Stimulated activated naive CD8-positive, alpha-beta T cell treated with anti-CD3 and anti-CD28 coated beads, Interleukin-15, amount 100 ng/mL, for 72 hours (primary cell): Measurements from ENCODE around the gene CELSR1.

Source experiments
- ATAC-seq: fragments of 150-1000 bp; cut with Tn5 transposase; 2 replicates; pipeline ENCODE4 v1.10.0; 2021; ENCODE audit warnings: mild to moderate bottlenecking, moderate library complexity
- DNase-seq, 2 donors: peaks; one replicate each; pipeline ENCODE4 v3.0.0; 2021 to 2022
- H3K27ac Mint-ChIP-seq, 2 donors: one replicate each; pipeline ENCODE4 v1.8.0; 2022; ENCODE audit warnings: mild to moderate bottlenecking in 2 of 2, mixed read lengths in 2 of 2, moderate library complexity in 2 of 2
- H3K27me3 Mint-ChIP-seq: one replicate; pipeline ENCODE4 v1.8.0; 2022; ENCODE audit warnings: mixed read lengths
- H3K4me1 Mint-ChIP-seq: one replicate; pipeline ENCODE4 v1.8.0; 2022; ENCODE audit warnings: mild to moderate bottlenecking, mixed read lengths
- H3K4me3 Mint-ChIP-seq, 2 donors: one replicate each; pipeline ENCODE4 v1.8.0; 2022; ENCODE audit warnings: mild to moderate bottlenecking in 2 of 2, mixed read lengths in 2 of 2, moderate library complexity in 1 of 2
- H3K9me3 Mint-ChIP-seq, 2 donors: one replicate each; pipeline ENCODE4 v1.8.0; 2022; ENCODE audit warnings: mixed read lengths in 2 of 2

Gene CELSR1

DNA sequence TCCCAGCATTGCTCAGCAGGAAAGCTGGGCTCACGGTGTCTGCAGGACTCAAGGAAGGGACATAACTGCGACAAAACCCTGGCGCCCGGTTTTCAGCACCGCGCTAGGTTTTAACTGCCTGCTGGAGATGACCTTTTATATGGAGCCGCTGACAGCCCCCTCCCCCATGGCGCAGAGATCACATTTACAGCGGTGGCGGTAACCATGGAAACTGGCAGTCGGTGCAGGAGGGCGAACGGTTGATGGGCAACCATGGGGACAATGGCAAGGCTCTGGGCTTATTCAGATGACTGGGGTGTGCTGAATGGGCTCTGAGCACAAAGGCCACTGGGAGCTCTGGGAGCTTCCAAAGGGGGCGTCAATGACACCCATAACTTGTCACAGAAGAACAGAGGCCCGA lies 37.2 kb downstream of the CELSR1 start:
- H3K27me3 Mint-ChIP-seq, result peaks cover 55% of the 10 kb centered on the region
- H3K9me3 Mint-ChIP-seq, result no peaks in the 10 kb centered on the region
- H3K4me1 Mint-ChIP-seq, result peaks cover 23% of the 10 kb centered on the region
- DNase-seq (no peak), ATAC-seq (no peak)
- no peak overlapping the region for H3K27ac Mint-ChIP-seq
- no peak overlapping the region for H3K4me3 Mint-ChIP-seq

- H3K4me3 Mint-ChIP-seq, result no peak overlapping the region
- DNase-seq (no peak), ATAC-seq (no peak)
- peaks cover 55% of the 10 kb centered on the region for H3K27me3 Mint-ChIP-seq
- no peaks in the 10 kb centered on the region for H3K9me3 Mint-ChIP-seq
- peaks cover 23% of the 10 kb centered on the region for H3K4me1 Mint-ChIP-seq
- no peak overlapping the region for H3K27ac Mint-ChIP-seq
These were observed 37.6 kb downstream of the CELSR1 start for GRCh38 chr22:46499805-46500189.

GRCh38 chr22:46491946-46492345 lies 45.5 kb downstream of the CELSR1 start:
- Mint-ChIP-seq H3K27ac (peak overlapping the region in 1 of 2 donors; percentile 37), H3K4me1 (no peaks in the 10 kb centered on the region), H3K4me3 (no peak overlapping the region), H3K27me3 (peaks cover 20% of the 10 kb centered on the region), H3K9me3 (no peaks in the 10 kb centered on the region)
- no peak for ATAC-seq
- DNase-seq, result no peak

DNA sequence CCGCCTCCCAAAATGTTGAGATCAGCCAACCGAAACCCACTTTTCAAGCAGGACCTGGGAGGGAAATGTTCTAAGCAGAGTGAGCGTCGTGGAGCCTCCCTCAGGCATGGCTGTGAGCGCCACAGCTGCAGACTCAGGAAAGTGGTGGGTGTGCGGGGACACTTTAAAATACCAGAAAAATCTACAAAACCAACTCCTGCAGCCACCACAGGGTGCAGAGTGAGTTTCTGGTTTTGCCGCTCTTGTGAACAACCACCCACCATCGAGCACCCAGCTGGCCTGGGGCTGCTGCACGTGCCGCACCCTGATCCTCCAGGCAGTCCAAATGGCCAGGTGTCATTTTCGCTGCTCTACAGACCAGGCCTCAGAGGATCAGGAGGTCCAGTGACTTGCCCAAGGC lies 46.9 kb downstream of the CELSR1 start:
- DNase-seq (no peak), ATAC-seq (no peak)
- no peak overlapping the region for H3K27ac Mint-ChIP-seq
- no peaks in the 10 kb centered on the region for H3K9me3 Mint-ChIP-seq
- no peak overlapping the region for H3K4me3 Mint-ChIP-seq
- H3K27me3 Mint-ChIP-seq, result peaks cover 20% of the 10 kb centered on the region
- no peaks in the 10 kb centered on the region for H3K4me1 Mint-ChIP-seq

DNA sequence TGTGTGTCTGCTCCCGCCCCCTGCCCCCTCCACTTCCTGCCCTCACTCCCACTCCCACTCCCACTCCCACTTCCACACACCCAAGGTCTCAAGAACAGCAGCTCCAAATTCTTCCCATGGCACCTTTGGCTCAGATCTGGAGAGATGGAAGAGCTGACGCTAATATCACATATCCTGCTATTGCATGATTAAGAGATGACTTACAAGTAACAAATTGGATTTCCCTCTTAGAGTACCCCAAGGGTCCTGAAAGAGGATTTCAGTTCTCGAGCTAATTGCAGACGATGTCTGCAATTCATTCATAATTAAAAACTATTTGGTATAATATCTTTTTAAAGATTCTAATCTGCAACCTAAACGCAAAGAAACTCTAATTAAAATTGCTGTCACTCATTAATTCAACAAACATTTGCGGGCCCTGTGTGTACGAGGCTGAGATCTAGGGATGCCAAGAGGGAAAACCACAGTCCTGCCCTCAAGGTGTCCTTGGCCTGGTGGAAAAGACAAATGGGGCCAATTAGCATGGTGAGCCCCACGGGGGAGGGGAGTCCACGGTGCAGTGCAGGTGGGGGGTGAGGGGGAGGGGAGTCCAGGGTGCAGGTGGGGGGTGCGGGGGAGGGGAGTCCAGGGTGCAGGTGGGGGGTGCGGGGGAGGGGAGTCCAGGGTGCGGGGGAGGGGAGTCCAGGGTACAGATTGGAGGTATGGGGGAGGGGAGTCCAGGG lies 50.3 kb downstream of the CELSR1 start:
- Mint-ChIP-seq H3K4me3 (no peak overlapping the region), H3K27ac (no peak overlapping the region), H3K27me3 (peaks cover 12% of the 10 kb centered on the region), H3K9me3 (no peaks in the 10 kb centered on the region), H3K4me1 (peaks cover 13% of the 10 kb centered on the region)
- no peak for ATAC-seq
- no peak for DNase-seq

DNA sequence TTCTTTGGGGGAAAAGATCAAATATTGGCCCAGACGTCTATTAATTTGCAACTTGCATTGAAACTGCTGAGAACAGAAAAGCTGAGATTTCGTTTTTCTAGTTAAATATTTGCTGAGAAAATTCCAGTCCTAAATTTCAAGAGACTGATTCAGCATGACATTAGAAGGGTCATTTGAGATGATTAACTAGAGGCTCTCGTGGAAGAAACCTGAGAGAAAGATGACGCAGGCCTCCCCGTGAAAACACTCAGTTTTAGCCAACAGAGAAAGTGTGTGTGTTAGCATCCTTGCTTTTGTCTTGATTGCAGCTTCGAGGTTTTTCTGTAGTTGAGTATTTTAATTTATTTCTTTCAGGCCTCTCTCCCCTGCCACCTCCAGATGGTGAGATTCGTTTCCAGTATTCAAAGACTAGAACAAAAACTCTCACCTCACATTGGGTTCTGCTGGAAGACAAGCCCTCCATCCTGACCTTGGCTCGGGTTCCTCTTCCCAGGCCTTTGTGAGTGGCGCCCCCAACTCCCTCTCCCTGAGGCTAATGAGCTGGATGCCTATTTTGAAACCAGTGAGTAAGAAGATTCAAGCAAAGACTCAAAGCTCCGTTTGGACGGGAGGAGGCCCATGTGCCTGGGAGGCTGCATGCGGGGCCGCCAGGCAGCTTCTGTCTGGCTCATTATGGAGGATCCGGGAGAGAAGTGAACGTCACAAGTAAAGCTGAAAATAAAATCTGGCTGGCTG lies 52.4 kb downstream of the CELSR1 start:
- Mint-ChIP-seq H3K27me3 (peaks cover under 1% of the 10 kb centered on the region), H3K9me3 (no peaks in the 10 kb centered on the region), H3K27ac (peak overlapping the region in 1 of 2 donors; percentile 49), H3K4me3 (no peak overlapping the region), H3K4me1 (peaks cover 22% of the 10 kb centered on the region)
- DNase-seq, result no peak
- no peak for ATAC-seq

- no peak overlapping the region for H3K4me3 Mint-ChIP-seq
- ATAC-seq (no peak), DNase-seq (no peak)
- H3K27ac Mint-ChIP-seq, result no peak overlapping the region
- H3K9me3 Mint-ChIP-seq, result no peaks in the 10 kb centered on the region
- H3K4me1 Mint-ChIP-seq, result peaks cover 23% of the 10 kb centered on the region
- peaks cover 1% of the 10 kb centered on the region for H3K27me3 Mint-ChIP-seq
These were observed 53.1 kb downstream of the CELSR1 start for GRCh38 chr22:46484156-46484860.

DNA sequence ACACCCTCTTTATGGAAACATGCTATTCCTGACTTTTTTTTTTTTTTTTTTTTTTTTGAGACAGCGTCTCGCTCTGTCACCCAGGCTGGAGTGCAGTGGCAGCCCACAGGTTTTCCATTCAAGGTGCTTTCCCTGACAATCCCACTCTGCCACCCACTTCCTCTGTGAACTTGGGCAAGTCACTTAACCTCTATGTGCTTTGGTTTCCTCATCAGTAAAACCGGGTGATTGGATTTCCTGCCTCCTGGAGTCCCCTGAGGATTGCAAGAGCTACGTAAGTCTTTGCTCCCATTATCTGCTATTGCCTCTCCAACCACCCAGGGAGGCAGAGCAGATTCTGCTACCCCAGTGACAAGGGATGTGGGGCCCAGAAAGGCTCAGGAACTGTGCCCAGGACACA lies 54.1 kb downstream of the CELSR1 start:
- H3K27me3 Mint-ChIP-seq, result peaks cover 8% of the 10 kb centered on the region
- no peaks in the 10 kb centered on the region for H3K9me3 Mint-ChIP-seq
- peaks cover 23% of the 10 kb centered on the region for H3K4me1 Mint-ChIP-seq
- ATAC-seq, result no peak
- no peak overlapping the region for H3K4me3 Mint-ChIP-seq
- peak overlapping the region; percentile 7 to 91 for H3K27ac Mint-ChIP-seq
- no peak for DNase-seq

DNA sequence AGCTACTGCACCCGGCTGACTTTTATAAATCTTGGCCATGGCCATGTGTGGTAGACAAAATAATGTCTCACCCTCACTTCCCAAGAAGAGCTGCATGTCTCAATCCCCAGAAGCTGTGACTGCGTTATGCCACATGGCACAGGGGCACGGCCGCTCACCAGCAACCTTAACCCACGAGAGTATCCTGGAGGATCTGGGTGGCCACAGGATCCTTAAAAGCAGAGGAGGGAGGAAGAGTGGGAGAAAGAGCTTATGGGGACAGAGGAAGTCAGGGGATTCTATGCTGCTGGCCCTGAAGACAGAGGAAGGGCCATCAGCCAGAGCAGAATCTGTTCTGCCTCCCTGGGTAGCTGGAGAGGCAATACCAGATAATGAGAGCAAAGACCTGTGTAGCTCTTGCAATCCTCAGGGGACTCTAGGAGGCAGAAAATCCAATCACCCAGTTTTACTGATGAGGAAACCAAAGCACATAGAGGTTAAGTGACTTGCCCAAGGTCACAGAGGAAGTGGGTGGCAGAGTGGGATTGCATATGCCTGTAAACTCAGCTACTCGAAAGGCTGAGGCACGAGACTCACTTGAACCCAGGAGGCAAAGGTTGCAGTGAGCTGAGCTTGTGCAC lies 55.3 kb downstream of the CELSR1 start:
- peaks cover 23% of the 10 kb centered on the region for H3K4me1 Mint-ChIP-seq
- H3K27ac Mint-ChIP-seq, result no peak overlapping the region
- ATAC-seq (no peak), DNase-seq (no peak)
- no peaks in the 10 kb centered on the region for H3K9me3 Mint-ChIP-seq
- H3K27me3 Mint-ChIP-seq, result peaks cover 8% of the 10 kb centered on the region
- no peak overlapping the region for H3K4me3 Mint-ChIP-seq

- Mint-ChIP-seq H3K9me3 (no peaks in the 10 kb centered on the region), H3K27me3 (peaks cover 8% of the 10 kb centered on the region), H3K4me1 (peaks cover 31% of the 10 kb centered on the region), H3K27ac (no peak overlapping the region), H3K4me3 (no peak overlapping the region)
- ATAC-seq (no peak), DNase-seq (no peak)
These were observed 56.0 kb downstream of the CELSR1 start for GRCh38 chr22:46481386-46481785.

- Mint-ChIP-seq H3K27ac (no peak overlapping the region), H3K4me3 (no peak overlapping the region), H3K9me3 (peaks cover 8% of the 10 kb centered on the region in 2 donors), H3K4me1 (peaks cover 35% of the 10 kb centered on the region), H3K27me3 (peaks cover 10% of the 10 kb centered on the region)
- DNase-seq, result no peak
- ATAC-seq, result no peak
These were observed 57.0 kb downstream of the CELSR1 start for GRCh38 chr22:46480396-46480795.

- ATAC-seq (no peak), DNase-seq (no peak)
- peak overlapping the region in 1 of 2 donors; percentile 59 for H3K27ac Mint-ChIP-seq
- no peak overlapping the region for H3K4me3 Mint-ChIP-seq
- H3K27me3 Mint-ChIP-seq, result peaks cover 15% of the 10 kb centered on the region
- peaks cover 8 to 15% of the 10 kb centered on the region in 2 donors for H3K9me3 Mint-ChIP-seq
- H3K4me1 Mint-ChIP-seq, result peaks cover 35% of the 10 kb centered on the region
These were observed 58.4 kb downstream of the CELSR1 start for GRCh38 chr22:46479046-46479445.

DNA sequence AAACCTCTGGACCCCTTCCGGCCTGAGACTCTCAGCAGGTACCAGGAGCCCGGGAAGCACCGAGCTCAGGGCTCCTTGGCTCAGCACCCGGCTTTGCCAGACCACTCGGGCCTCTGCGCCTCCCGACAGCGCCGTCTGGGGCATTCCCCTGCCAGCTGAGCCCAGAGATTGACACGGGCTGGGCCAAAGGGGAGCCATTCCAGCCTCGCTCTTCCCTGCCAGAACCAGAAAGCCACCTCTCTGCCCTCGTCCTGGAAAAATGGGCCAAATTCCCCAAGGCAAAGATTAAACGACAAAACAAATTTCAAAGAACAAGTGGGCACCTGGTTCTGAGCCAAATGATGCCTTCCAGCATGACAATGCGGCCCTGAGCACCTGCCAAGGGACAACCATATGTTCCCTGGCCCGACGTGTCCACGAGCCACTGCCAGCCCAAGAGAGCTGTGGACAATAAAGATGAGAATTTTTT lies 59.3 kb downstream of the CELSR1 start:
- no peak for DNase-seq
- peaks cover 15% of the 10 kb centered on the region for H3K27me3 Mint-ChIP-seq
- peak overlapping the region in 1 of 2 donors; percentile 48 for H3K27ac Mint-ChIP-seq
- H3K4me1 Mint-ChIP-seq, result peaks cover 29% of the 10 kb centered on the region
- peaks cover 8 to 15% of the 10 kb centered on the region in 2 donors for H3K9me3 Mint-ChIP-seq
- H3K4me3 Mint-ChIP-seq, result no peak overlapping the region
- ATAC-seq, result no peak

GRCh38 chr22:46476547-46476941 lies 60.9 kb downstream of the CELSR1 start:
- peak; percentile 31 to 67 for DNase-seq
- peaks cover 8 to 15% of the 10 kb centered on the region in 2 donors for H3K9me3 Mint-ChIP-seq
- peak; percentile 98 for ATAC-seq
- H3K4me1 Mint-ChIP-seq, result peaks cover 22% of the 10 kb centered on the region
- H3K27ac Mint-ChIP-seq, result peak overlapping the region in 1 of 2 donors; percentile 54
- H3K4me3 Mint-ChIP-seq, result peak overlapping the region in 1 of 2 donors; percentile 24
- peaks cover 21% of the 10 kb centered on the region for H3K27me3 Mint-ChIP-seq

GRCh38 chr22:46473896-46474557 lies 63.4 kb downstream of the CELSR1 start:
- Mint-ChIP-seq H3K27me3 (peaks cover 17% of the 10 kb centered on the region), H3K4me1 (peaks cover 13% of the 10 kb centered on the region), H3K4me3 (no peak overlapping the region), H3K27ac (no peak overlapping the region), H3K9me3 (peaks cover 8 to 15% of the 10 kb centered on the region in 2 donors)
- ATAC-seq, result no peak
- no peak for DNase-seq
